HEK293T (cell line): ENCODE results near the gene MTMR10.

ENCODE experiments used
- BHLHE40 ChIP-seq: fragments of 450-650 bp; IDR thresholded peaks from 2 replicates; pipeline ENCODE4 v1.6.1; 2016; ENCODE audit warnings: mild to moderate bottlenecking, moderate library complexity, borderline replicate concordance
- ELF4 ChIP-seq: fragments of 450-650 bp; IDR thresholded peaks from 2 replicates; pipeline ENCODE4 v1.6.1; 2017; ENCODE audit warnings: antibody characterized with exemption
- PKNOX1 ChIP-seq: fragments of 450-650 bp; IDR thresholded peaks from 2 replicates; pipeline ENCODE4 v1.6.1; 2016
- SP1 ChIP-seq: fragments of 450-650 bp; IDR thresholded peaks from 2 replicates; pipeline ENCODE4 v1.6.1; 2017
- SUZ12 ChIP-seq: fragments of 450-650 bp; IDR thresholded peaks from 2 replicates; pipeline ENCODE4 v1.6.1; 2016; ENCODE audit warnings: mild to moderate bottlenecking
- TARDBP ChIP-seq: fragments of 450-650 bp; IDR thresholded peaks from 2 replicates; pipeline ENCODE4 v1.6.1; 2016

GRCh38 chr15:31035610-31036009 lies 44.2 kb upstream of the MTMR10 start:
- TF ChIP-seq SUZ12 (no peak), ELF4 (no peak), PKNOX1 (no peak), BHLHE40 (no peak), SP1 (no peak), TARDBP (no peak)
